ENCODE data around the gene ABCA3. TPM values are rescaled to one million over a fixed set of nuclear protein-coding genes. Genes with fewer than 3 reads are reported as not detected.

The ABCA3 gene
- total and polyA plus RNA-seq, 2 experiments from 2014 or later: 3.0 to 4.1 TPM

- no peaks in the 10 kb centered on the region for H3K4me1 ChIP-seq (ENCODE audit: insufficient read depth)
- H3K36me3 ChIP-seq (ENCODE audit: insufficient read depth): 0 out of 2 replicates have a peak, but pooled peaks cover 5% of the 10 kb centered on the region
- no peaks in the 10 kb centered on the region; the same call in 1 of the 2 replicates for H4K20me1 ChIP-seq (replicated peaks; ENCODE audit: insufficient read depth)
- no peaks in the 10 kb centered on the region for H3F3A ChIP-seq (replicated peaks; ENCODE audit: low read depth)
- no peak for DNase-seq (ENCODE audit: low spot score)
- no peaks in the 10 kb centered on the region for H3K27me3 ChIP-seq (ENCODE audit: insufficient read depth)
- no peak overlapping the region for H3K4me3 ChIP-seq
- TF ChIP-seq REST (IDR thresholded peaks at IDR 0.05; ENCODE audit: unreplicated experiment) (no peak), ZNF114 (CRISPR knock-in tag; IDR thresholded peaks at IDR 0.05) (no peak)
- H2AFZ ChIP-seq: no peak overlapping the region
- Mint-ChIP-seq H3K4me1 (no peaks in the 10 kb centered on the region), H3K27me3 (ENCODE audit: insufficient read depth, low read depth, poor library complexity) (peaks cover 12% of the 10 kb centered on the region), H3K27ac (no peak overlapping the region), H3K4me3 (no peak overlapping the region), H3K36me3 (ENCODE audit: low read depth) (peaks cover 7% of the 10 kb centered on the region; the same call in 2 of the 3 replicates), H3K9me3 (no peaks in the 10 kb centered on the region)
- no peak for ATAC-seq
- no peaks in the 10 kb centered on the region for H3K9me2 ChIP-seq (ENCODE audit: insufficient read depth)
- H3K79me2 ChIP-seq (replicated peaks; ENCODE audit: insufficient read depth): peaks cover 27% of the 10 kb centered on the region
- H3K27ac ChIP-seq (ENCODE audit: low read depth): no peak overlapping the region
- no peak overlapping the region for H3K4me2 ChIP-seq
These were observed 110.2 kb downstream of the ABCA3 start for GRCh38 chr16:2230376-2230775.

- Histone ChIP-seq H3K4me2 (no peak overlapping the region), H3K27me3 (ENCODE audit: insufficient read depth) (no peaks in the 10 kb centered on the region), H3K9me2 (ENCODE audit: insufficient read depth) (no peaks in the 10 kb centered on the region), H3K79me2 (replicated peaks; ENCODE audit: insufficient read depth) (peaks cover 33% of the 10 kb centered on the region), H3K36me3 (ENCODE audit: insufficient read depth) (0 out of 2 replicates have a peak, but pooled peaks cover 5% of the 10 kb centered on the region), H3K4me3 (no peak overlapping the region), H3K27ac (ENCODE audit: low read depth) (no peak overlapping the region), H3K4me1 (ENCODE audit: insufficient read depth) (no peaks in the 10 kb centered on the region), H2AFZ (no peak overlapping the region), H4K20me1 (replicated peaks; ENCODE audit: insufficient read depth) (peaks cover 2% of the 10 kb centered on the region), H3F3A (replicated peaks; ENCODE audit: low read depth) (no peaks in the 10 kb centered on the region)
- DNase-seq (ENCODE audit: low spot score) (no peak), ATAC-seq (no peak)
- Mint-ChIP-seq H3K4me1 (no peaks in the 10 kb centered on the region), H3K27ac (no peak overlapping the region), H3K27me3 (ENCODE audit: insufficient read depth, low read depth, poor library complexity) (peaks cover 12% of the 10 kb centered on the region), H3K9me3 (no peaks in the 10 kb centered on the region), H3K36me3 (ENCODE audit: low read depth) (peaks cover 6% of the 10 kb centered on the region; the same call in 2 of the 3 replicates), H3K4me3 (no peak overlapping the region; the same call in 2 of the 3 replicates)
- no peak for TF ChIP-seq EZH2 (IDR thresholded peaks at IDR 0.05; ENCODE audit: low read depth, unreplicated experiment)
- no peak for TF ChIP-seq ZNF114 (CRISPR knock-in tag; IDR thresholded peaks at IDR 0.05)
- no peak for TF ChIP-seq EZH2phosphoT487 (IDR thresholded peaks at IDR 0.05; ENCODE audit: unreplicated experiment)
- TF ChIP-seq NANOG (IDR thresholded peaks at IDR 0.05; ENCODE audit: borderline replicate concordance): no peak
- no peak for TF ChIP-seq ETS1 (IDR thresholded peaks at IDR 0.05)
- no peak for TF ChIP-seq CTCF (conservative IDR thresholded peaks at IDR 0.05; ENCODE audit: low read depth in 2 of 2)
- no peak for TF ChIP-seq STAT1 (IDR thresholded peaks at IDR 0.05; ENCODE audit: unreplicated experiment)
- no peak for TF ChIP-seq REST (IDR thresholded peaks at IDR 0.05; ENCODE audit: unreplicated experiment)
- no peak for TF ChIP-seq JUNB (IDR thresholded peaks at IDR 0.05; ENCODE audit: unreplicated experiment)
- no peak for TF ChIP-seq ZNF331 (CRISPR knock-in tag; IDR thresholded peaks at IDR 0.05; ENCODE audit: low read depth)
- no peak for TF ChIP-seq POLR2AphosphoS5 (IDR thresholded peaks at IDR 0.05; ENCODE audit: low read depth)
These were observed 110.8 kb downstream of the ABCA3 start for GRCh38 chr16:2229632-2230250.
